Frontal cortex (tissue), 4 donors: ENCODE data around the gene NR2C1. TPM values are rescaled to one million over a fixed set of nuclear protein-coding genes. Genes with fewer than 3 reads are reported as not detected.
A peak's percentile ranks its signal among the peaks of the same experiment; 100 is the strongest.
"Not testable (repeated sequence)": the region's sequence is repeated elsewhere in the genome, so short reads cannot be mapped to it uniquely, and the experiment has no call there.

Experiments
- DNase-seq, 2 donors: peaks; one replicate each; pipeline ENCODE4 v3.0.0; 2012; ENCODE audit warnings: low spot score in 2 of 2
- FAIRE-seq: peaks from 2 replicates; lab custom pipeline; 2012; peaks lifted over from hg19 to GRCh38; lab: Jason Lieb, UNC
- total RNA-seq: library from RNA; depleted of rRNA; stranded (reverse); fragments of >200 nt; gene quantifications from one replicate; pipeline ENCODE4 v1.2.3, GENCODE V29; 2014
- donor health status: control.
- donor health status: control.
- donor health status: control.

The NR2C1 gene
- 58.3 TPM for total RNA-seq

DNA sequence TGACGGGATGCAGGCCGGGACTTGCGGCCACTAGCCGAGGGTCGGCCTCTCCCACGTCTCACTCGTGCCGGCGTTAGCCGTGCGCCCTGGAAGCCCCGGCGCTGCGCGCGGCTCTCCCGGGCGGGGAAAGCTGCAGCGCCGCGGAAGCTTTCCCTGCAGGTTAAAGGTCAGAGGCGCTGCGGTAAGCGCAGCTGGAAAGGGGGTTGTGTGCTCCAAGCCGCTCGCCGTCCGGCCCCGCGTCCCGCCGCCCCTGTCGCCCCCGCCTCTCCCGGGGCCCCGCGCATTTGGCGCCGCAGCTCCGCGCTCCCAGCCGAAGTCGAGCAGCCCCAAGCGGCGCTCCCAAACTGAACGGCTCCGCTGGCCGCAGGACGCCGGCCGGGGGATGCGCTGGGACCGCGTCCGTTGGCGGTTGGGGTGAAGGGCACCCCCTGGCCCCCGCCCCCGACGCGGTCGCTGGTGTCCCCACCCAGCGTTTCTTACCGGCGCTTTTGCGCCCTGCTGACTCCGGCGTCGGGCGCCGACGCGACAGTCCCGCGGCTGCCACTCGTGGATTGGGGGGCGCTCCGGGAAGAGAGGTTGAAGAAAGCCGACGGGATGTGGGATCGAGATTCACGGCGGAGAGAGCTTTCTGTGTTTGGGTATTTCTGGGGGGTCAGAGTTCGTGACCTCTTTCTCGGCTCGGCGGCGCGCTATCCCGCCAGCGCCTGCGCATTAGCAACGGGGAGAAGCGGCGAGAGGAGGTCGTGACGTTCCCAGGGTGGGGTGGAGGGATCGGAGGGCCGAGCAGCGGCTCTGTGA, at the start of gene NR2C1:
NR2C1 (minus strand) TSS at position 719 of the 798 bp plus-strand sequence. CDS start 6,234 bp downstream, outside the sequence.
- no peak for FAIRE-seq
- DNase-seq: peak; percentile 95 to 96

DNA sequence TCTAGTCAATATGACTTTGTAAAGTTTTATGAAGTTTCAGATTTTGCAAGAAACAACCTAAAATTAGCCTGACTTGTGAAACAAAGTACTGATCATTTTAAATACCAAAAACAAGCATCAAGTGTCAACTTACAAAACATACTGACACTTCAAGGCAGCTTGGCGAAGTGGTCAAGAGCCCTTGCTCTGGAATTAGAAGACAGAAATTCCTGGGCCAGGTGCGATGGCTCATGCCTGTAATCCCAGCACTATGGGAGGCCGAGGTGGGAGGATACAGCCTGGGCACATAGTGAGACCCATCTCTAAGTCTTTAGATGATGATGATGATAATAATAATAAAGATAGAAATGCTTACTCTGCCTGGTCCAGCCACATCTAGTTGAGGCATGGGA, 45.4 kb upstream of the NR2C1 start:
- FAIRE-seq: no peak
- no peak for DNase-seq

DNA sequence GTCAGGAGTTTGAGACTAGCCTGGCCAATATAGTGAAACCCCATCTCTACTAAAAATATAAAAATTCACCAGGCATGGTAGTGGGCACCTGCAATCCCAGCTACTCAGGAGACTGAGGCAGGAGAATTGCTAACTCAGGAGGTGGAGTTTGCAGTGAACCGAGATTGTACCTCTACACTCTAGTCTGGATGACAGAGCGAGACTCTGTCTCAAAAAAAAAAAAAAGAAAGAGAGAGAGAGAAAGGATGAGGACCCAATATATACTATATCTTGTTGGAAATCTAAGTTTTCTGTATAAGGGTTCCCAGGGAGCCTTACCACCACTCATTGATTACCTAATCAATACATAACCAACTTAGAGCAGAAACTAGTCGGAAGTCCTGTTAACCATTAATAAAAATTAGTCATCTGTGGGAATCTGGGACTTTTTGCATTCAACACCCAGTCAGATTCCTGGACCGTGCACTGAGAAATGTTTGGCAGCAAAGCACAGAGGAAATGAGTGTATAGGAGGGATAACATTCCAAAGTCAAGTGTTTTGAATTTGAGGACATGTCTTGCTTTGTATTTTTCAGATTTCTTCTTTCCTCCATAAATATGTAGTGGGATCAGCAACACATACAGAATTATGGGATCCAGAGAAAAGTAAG, 44.8 kb upstream of the NR2C1 start:
- FAIRE-seq: no peak

DNA sequence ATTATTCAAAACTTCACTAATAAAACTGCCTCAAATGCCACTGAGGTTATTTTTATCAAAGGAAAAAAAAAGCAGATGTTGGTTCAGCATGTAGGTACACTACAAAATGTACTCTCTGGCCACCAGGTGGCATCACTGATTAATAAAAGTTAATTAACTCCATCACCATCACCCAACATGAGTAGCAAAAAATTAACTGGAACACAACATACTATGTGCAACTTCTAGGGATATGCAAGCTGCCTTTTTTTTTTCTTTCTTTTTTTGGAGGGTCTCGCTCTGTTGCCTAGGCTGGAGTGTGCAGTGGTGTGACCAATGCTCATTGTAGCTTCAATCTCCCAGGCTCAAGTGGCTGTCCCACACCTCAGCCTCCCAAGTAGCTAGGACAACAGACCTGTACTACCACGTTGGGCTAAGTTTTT, 43.8 kb upstream of the NR2C1 start:
- peak; percentile 31 for FAIRE-seq
- DNase-seq: peak; percentile 43 to 57

More for the DNA sequence above, 44.8 kb upstream of the NR2C1 start:
- DNase-seq: no peak

DNA sequence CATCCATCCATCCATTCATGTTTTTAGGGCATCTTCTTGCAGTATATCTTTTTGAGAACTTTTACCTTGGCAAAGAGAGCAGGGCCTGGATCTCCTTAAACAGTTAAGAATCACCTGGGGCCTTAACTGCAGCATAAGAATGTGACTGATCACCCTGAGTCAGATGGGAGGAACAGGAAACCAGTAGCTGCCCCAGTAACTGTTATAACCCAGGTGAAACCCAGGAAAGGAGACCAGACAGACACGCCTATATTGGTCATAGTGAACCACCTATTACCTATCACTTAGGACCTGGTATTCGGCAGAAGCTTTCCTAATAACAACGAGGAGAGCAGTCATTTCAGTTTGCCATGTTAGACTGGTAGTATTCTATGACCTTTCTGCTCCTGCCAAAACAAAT, 43.4 kb upstream of the NR2C1 start:
- DNase-seq (no peak), FAIRE-seq (no peak)

DNA sequence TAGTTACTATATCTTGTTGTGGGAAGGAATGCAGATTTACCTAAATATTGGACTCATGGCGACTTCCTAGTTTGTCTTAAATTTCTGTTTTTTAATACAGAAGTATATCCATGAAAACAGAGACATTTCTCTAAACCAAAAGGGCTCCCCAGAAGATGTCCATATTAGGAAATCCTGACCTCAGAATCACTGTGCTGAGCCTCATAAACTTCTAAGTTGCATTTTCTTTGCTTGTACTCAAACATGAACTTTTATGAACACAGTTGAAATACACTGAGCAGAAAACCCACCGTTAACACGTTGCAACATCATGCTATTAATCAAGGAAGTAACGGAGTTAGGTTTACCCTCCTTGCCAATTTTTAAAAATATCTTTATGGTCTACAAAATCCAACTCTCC, 42.9 kb upstream of the NR2C1 start:
- FAIRE-seq (no peak), DNase-seq (no peak)

DNA sequence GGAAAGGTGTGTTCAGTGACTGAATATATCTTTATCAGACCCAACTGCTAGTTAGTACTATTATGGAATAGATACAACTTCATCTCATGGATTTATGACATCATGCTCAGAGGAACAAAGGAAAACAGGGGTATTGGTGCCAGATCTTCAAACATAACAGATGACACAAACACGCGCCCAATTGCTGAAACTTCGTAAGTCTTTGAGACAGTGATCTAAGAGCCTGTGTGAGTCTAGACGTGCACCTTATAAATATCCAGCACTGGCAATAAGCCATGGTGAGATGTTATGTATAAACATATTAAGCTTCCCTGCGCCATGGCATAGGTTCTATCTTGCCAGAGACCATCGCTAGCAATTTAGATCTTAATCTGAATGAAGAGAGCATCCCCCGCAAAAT, 42.2 kb upstream of the NR2C1 start:
- FAIRE-seq (no peak), DNase-seq (no peak)

DNA sequence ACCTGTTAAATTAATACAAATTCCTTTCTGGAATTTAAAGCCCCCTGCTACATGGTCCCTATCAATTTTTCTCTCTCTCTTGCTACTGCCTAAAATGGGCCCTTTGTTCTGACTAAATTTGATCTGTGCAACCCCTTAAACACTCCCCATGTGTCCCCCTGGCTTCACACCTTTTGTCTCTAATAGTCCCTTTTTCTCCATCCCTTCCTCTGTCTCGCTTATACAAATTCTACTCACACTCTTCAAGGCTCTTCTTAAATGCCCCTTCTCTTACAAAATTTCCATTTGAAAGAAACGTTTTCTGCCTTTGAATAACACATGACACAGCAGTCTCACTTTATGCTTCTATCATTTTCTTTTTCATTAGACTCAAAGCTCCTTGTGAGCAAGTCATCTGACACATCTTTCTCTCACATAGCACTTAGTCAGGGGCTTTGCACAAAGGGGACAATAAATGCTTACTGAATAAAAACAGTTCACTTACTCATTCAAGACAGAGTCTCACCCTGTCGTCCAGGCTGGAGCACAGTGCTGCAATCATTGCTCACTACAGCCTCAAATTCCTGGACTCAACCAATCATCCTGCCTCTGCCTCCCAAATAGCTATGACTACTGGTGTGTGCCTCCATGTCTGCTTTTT, 41.5 kb upstream of the NR2C1 start:
- no peak for FAIRE-seq
- DNase-seq: no peak

DNA sequence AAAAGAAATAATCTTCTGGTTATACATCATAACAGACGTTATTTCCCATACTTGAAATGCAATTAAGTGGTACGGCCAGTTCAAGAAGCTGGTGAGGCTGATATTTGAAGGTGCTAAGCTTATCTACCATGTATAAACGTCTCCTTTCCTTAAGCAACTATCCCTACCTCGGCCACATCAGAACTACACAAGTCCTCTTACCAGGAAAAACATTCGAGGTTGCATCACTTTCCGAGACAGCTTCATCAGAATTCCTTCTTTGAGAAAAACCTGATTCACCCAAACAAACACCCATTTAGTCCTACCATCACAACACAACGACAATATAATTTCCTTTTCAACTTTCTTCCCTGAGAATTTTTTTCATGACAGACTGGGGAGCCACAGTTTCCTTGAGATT, 33.9 kb upstream of the NR2C1 start:
- FAIRE-seq (no peak), DNase-seq (no peak)

DNA sequence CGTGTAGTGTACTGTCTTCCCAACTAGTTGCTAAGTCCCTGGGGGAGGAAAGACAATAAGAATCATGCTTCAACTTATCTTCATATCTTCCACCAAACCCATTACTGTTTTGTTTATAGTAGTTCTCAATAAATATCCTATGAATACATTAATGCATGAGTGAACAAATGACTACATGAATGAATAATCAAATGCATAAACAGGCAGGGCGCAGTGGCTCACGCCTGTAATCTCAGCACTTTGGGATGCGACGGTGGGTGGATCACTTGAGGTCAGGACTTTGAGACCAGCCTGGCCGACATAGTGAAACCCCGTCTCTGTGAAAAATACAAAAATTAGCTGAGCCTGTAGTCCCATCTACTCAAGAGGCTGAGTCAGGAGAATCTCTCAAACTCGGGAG, 32.1 kb upstream of the NR2C1 start:
- FAIRE-seq (no peak), DNase-seq (no peak)

DNA sequence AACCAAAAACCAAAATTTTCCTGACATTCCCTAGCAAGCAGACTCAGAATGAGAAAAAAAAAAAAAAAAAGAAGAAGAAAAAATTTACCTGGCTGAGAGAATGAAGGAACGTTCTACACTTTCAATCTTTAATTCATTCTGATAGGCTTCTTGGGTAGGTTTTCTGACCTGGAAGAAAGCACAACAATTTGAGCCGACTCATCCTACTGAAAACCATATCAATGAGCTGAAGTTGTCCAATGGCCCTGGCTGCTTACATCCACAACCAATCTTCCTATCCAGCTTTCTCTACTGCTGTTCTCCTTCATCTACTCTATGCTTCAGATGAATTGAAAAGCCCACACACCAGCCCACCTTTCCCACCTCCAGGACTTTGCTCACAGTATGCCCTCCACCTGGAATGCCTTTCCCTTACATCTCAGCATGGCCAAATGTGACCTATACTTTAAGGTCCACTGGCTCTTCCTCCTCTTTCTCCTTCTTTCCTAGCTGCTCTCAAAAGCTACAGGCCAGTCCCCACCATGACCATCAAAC, 31.6 kb upstream of the NR2C1 start:
- FAIRE-seq (no peak), DNase-seq (no peak)

DNA sequence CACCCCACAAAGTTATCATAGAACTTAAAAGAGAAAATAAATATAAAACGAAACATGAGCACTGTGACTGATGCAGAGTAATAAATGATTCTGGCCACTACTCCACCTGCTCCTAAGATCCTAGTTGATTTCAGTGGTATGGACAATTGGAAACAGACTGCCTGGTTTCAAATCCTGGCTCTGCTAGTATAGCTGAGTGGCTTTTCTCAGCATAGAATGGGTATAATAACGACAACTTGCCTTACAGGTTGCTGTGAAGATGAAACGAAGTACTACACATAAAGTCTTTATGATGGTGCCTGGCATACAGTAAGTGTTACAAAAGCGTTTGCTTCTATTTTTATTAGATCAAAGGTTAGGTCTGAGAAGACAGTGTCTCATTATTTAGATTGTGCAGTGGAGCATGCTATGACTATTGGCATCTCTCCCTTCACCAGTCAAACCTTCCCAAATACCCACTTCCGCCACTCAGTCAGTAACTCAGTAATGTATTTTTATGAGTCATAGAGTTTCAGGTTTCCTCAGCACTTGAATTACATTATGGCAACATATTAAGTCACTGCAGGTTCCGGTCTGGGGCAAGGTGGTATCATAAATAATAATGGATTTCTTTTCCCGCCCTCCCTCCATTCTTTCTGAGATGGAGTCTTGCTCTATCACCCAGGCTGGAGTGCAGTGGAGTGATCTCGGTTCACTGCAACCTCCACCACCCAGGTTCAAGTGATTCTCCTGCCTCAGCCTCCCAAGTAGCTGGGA, 29.7 kb upstream of the NR2C1 start:
- DNase-seq (no peak), FAIRE-seq (no peak)

DNA sequence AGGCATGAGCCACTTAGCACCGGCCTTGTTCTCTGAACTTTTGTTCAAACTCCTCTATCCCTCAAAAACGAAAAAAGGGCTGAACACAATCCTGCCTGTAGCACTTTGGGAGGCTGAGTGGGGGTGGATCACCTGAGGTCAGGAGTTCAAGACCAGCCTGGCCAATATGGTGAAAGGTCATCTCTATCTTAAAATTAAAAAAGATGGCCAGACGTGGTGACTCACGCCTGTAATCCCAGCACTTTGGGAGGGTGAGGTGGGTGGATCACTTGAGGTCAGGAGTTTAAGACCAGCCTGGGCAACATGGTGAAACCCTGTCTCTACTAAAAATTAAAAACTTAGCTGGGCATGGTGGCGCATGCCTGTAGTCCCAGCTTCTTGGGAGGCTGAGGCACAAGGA, 28.5 kb upstream of the NR2C1 start:
- not testable (repeated sequence) for DNase-seq, FAIRE-seq

DNA sequence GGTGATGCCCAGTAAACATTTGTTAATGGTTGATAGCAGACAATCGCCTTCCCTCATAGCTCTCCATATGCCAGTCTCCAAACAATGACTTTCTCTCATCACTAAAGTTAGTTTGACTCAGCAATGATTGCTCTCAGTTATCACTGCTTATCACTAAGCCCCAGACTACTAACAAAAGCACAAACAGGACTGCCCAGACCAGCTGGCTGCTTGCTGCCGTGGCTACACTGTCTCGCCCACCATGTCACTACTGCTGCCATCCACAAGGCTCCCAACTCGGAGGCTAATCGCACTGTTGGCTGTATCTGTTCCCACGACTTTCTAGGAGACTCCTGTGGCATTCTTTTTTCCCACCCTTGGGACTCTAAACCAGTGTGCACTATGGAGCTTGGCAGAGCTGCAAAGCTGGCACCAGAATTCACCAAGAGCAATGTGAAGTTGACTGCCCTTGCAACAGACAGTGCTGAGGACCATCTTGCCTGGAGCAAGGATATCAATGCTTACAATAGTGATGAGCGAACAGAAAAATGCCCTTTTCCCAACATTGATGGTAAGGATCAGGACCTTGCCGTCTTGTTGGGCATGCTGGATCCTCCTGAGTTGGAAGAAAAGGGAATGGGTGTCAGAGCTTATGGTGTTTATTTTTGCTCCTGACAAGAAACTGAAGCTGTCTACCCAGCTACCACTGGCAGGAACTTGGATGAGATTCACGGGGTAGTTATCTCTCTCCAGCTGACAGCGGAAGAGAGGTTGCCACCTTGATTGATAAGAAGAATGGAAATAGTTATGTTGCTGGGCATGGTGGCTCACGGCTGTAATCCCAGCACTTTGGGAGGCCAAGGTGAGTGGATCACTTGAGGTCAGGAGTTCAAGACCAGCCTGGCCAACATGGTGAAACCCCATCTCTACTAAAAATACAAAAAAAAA, 27.1 kb upstream of the NR2C1 start:
- DNase-seq (no peak), FAIRE-seq (no peak)

DNA sequence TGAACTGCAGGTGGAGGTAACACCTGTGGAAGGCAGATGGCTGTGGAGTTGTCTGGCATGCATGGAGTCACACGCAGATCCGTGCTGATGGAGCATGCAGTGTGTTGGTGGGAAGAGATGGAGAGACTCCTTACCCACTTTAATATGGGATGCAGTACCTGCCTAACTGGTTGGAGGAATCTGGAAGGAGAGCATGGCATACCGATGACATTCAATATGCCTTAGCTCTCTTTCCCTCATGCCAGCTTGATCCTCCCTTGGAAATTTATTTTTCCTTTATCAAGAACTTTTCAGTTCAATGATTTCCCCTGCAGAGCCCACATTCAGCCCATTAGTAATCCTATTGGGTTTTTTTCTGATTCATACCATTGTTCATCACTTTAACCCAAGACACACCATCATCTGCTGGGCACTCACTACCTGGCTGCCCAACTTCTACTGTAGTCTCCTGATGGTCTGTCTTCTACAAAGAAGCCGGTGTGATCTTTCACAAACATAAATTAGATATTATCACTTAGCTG, 25.9 kb upstream of the NR2C1 start:
- no peak for FAIRE-seq

DNA sequence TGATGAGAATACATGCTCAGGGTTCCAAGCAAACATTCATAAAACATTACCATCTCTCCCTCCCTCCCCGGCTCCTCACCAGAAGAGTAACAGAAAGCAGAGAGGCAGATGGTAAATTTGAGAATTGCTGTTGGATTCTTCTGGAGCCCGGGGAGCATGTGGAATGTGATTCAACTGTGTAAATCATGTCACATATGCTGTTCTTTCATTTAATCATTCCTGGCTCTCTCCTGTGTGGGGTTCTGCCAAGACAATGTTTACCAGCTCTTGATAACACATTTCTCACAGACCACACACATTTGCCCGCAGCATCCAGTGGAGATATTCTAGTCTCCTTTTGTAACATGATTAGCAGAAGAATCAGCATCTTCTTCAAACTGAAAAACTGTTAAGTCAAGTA, 23.4 kb upstream of the NR2C1 start:
- DNase-seq (peak in 1 of 2 donors; percentile 14), FAIRE-seq (no peak)

More for the DNA sequence above, 25.9 kb upstream of the NR2C1 start:
- no peak for DNase-seq

DNA sequence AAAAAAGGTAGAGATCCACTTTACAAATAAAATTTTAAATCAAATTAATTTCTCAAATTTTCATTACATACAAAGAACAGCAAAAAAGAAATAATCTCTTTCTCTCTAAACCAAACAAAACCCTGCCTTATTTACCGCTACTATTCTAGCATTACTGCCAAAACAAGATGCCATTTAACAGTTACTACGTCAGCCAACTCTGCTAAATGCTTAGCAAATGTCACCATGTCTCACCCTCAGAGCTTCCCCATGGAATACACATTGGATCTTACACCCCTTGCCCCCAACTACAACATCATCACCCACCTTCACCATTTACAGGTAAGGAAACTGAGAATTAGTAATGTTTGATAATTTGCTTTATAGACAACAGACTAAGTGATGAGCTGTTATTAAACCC, 23.0 kb upstream of the NR2C1 start:
- FAIRE-seq (no peak), DNase-seq (no peak)

DNA sequence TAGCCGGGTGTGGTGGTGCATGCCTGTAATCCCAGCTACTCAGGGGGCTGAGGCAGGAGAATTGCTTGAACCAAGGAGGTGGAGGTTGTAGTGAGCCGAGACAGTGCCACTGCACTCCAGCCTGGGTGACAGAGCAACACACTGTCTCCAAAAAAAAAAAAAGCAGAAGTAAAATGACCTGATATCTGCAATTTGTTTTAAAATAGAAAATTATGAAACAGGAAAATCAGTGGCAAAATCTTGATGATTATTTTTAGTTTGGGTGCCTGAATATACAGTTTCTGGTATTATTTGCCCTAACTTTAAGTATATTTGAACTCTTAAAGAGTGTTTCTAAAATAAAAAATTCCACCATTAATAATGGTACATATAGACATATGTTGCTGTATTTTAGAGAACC, 22.4 kb upstream of the NR2C1 start:
- not testable (repeated sequence) for FAIRE-seq, DNase-seq

DNA sequence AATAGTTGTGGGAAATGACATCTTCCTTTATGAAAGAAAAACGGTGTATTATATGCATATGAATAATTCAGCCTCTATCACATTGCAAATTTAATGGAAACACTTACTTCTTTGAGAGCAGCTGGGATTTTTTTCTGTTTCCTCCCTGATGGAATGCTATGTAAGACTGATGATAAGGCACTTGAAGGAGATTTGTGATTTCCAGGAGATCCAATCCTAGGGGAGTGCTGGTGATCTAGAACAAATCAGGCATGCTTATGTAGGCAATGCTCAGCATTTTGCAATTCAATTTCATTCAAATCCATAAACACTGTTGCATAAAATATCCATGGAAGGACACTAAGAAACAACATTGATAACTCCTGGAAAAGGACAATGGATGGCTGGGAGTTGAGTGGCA, 16.0 kb upstream of the NR2C1 start:
- DNase-seq (no peak), FAIRE-seq (no peak)
